ENCODE data around the gene RPL29. TPM values are rescaled to one million over a fixed set of nuclear protein-coding genes. Genes with fewer than 3 reads are reported as not detected.

Gene RPL29
- total and polyA plus RNA-seq, 2 of the 13 experiments (the other 11 are each of a cell fraction or from before 2014, with no cell fraction given), result 1,348 to 2,263 TPM

- POLR2A ChIA-PET, result no interaction called here
- no TSS peak for BruUV-seq (replicated peaks)
These were observed 36.8 kb downstream of the RPL29 start for GRCh38 chr3:51958603-51959521.

GRCh38 chr3:51957520-51958205 lies 38.0 kb downstream of the RPL29 start:
- no peaks in the 10 kb centered on the region for H3K27me3 ChIP-seq (ENCODE audit: control insufficient read depth in 1 of 2, insufficient read depth in 2 of 2, low read length in 2 of 2)
- CTCF ChIA-PET (ENCODE audit: low intra/inter-chr PET ratio, low total read pairs), result no interaction called here
- no peak for TF ChIP-seq ZNF225 (CRISPR knock-in tag; IDR thresholded peaks at IDR 0.05)
- TF ChIP-seq ZNF274 (CRISPR knock-in tag; IDR thresholded peaks at IDR 0.05), result no peak
- no peak for TF ChIP-seq HMG20B (CRISPR knock-in tag; conservative IDR thresholded peaks at IDR 0.05)
- no peak for TF ChIP-seq RBM39 (IDR thresholded peaks at IDR 0.05; ENCODE audit: low read depth, low read length, poor library complexity, severe bottlenecking)
- TF ChIP-seq MATR3 (CRISPR knock-in tag; IDR thresholded peaks at IDR 0.05), result no peak
- TF ChIP-seq ZNF704 (CRISPR knock-in tag; IDR thresholded peaks at IDR 0.05; ENCODE audit: borderline replicate concordance), result no peak
- no peak for TF ChIP-seq ZBTB46 (CRISPR knock-in tag; IDR thresholded peaks at IDR 0.05; ENCODE audit: borderline replicate concordance)
- TF ChIP-seq PRMT3 (CRISPR knock-in tag; IDR thresholded peaks at IDR 0.05; ENCODE audit: borderline replicate concordance, low read depth), result no peak
- TF ChIP-seq RORA (CRISPR knock-in tag; IDR thresholded peaks at IDR 0.05), result no peak
- TF ChIP-seq ZNF7 (CRISPR knock-in tag; IDR thresholded peaks at IDR 0.05), result no peak
- TF ChIP-seq GATAD1 (CRISPR knock-in tag; IDR thresholded peaks at IDR 0.05), result no peak
- no peak for TF ChIP-seq ZNF10 (CRISPR knock-in tag; IDR thresholded peaks at IDR 0.05; ENCODE audit: borderline replicate concordance, low read depth)
- FAIRE-seq, result no peak
- no peak overlapping the region for H3K4me2 ChIP-seq (ENCODE audit: low read depth, low read length)
- H3K27ac ChIP-seq (ENCODE audit: extremely low read length, insufficient read depth, low read length), result no peak overlapping the region
- peaks cover 15% of the 10 kb centered on the region for H3K4me1 ChIP-seq (ENCODE audit: insufficient read depth, low read length)
- no peak for ATAC-seq
- H2AFZ ChIP-seq (ENCODE audit: low read length), result no peak overlapping the region
- H3K9me3 ChIP-seq (ENCODE audit: low read length), result no peaks in the 10 kb centered on the region
- no peak overlapping the region for H3K4me3 ChIP-seq (replicated peaks in 1 of 3; ENCODE audit: insufficient read depth in 1 of 3, low read depth in 2 of 3, low read length in 3 of 3)
- POLR2A ChIA-PET, result interaction anchor here (1.3 kb wide), 2 partner anchors 11 to 16 kb away, joined by 3 to 4 read pairs; partner anchors contain the start of gene ABHD14B
- no peaks in the 10 kb centered on the region for H3K79me2 ChIP-seq (ENCODE audit: insufficient read depth, low read length)
- no TSS peak for BruUV-seq (replicated peaks)
- intact Hi-C loops (cut with micrococcal nuclease; ENCODE audit: unreplicated experiment) (no loop called here), in situ Hi-C loops (cut with HindIII; ENCODE audit: extremely low pct_ligation_motif_present, low pct_unique_long_range_greater_than_20kb) (no loop called here)
- no peak overlapping the region for H3K9ac ChIP-seq (ENCODE audit: insufficient read depth, low read depth, low read length)
- H4K20me1 ChIP-seq (ENCODE audit: insufficient read depth, low read length), result no peaks in the 10 kb centered on the region
- 99% methylated on average over 14 of the region's 15 CpGs for WGBS (ENCODE audit: low lambda C conversion rate)
- no peak for DNase-seq (ENCODE audit: low spot score)
- peaks cover 4 to 19% of the 10 kb centered on the region in 2 experiments; a peak in 4 of 5 replicates for H3K36me3 ChIP-seq (replicated peaks in 1 of 2; ENCODE audit: control insufficient read depth in 1 of 2, insufficient read depth in 2 of 2, low read length in 2 of 2)

More at GRCh38 chr3:51958603-51959521, 36.8 kb downstream of the RPL29 start:
- TF ChIP-seq RBM22 (optimal IDR thresholded peaks at IDR 0.05; ENCODE audit: low read length), result peak; percentile 30
- no peak for TF ChIP-seq GZF1 (CRISPR knock-in tag; IDR thresholded peaks at IDR 0.05)
- WGBS (ENCODE audit: low lambda C conversion rate), result 95% methylated on average over 17 of the region's 20 CpGs
- in situ Hi-C loops (cut with HindIII; ENCODE audit: extremely low pct_ligation_motif_present, low pct_unique_long_range_greater_than_20kb) (no loop called here), intact Hi-C loops (cut with micrococcal nuclease; ENCODE audit: unreplicated experiment) (no loop called here)
- CTCF ChIA-PET (ENCODE audit: low intra/inter-chr PET ratio, low total read pairs), result no interaction called here
- DNase-seq (ENCODE audit: low spot score) (no peak), FAIRE-seq (no peak), ATAC-seq (no peak)
- Histone ChIP-seq H3K9ac (ENCODE audit: insufficient read depth, low read depth, low read length) (no peak overlapping the region), H3K36me3 (replicated peaks in 1 of 2; ENCODE audit: control insufficient read depth in 1 of 2, insufficient read depth in 2 of 2, low read length in 2 of 2) (peaks cover 4 to 19% of the 10 kb centered on the region in 2 experiments; a peak in 4 of 5 replicates), H4K20me1 (ENCODE audit: insufficient read depth, low read length) (no peaks in the 10 kb centered on the region), H3K4me2 (ENCODE audit: low read depth, low read length) (no peak overlapping the region), H3K27ac (ENCODE audit: extremely low read length, insufficient read depth, low read length) (no peak overlapping the region), H3K4me1 (ENCODE audit: insufficient read depth, low read length) (peaks cover 27% of the 10 kb centered on the region), H3K4me3 (replicated peaks in 1 of 3; ENCODE audit: insufficient read depth in 1 of 3, low read depth in 2 of 3, low read length in 3 of 3) (no peak overlapping the region), H3K27me3 (ENCODE audit: control insufficient read depth in 1 of 2, insufficient read depth in 2 of 2, low read length in 2 of 2) (no peaks in the 10 kb centered on the region), H3K9me3 (ENCODE audit: low read length) (no peaks in the 10 kb centered on the region), H3K79me2 (ENCODE audit: insufficient read depth, low read length) (no peaks in the 10 kb centered on the region), H2AFZ (ENCODE audit: low read length) (no peak overlapping the region)

All from HepG2 (cell line).